GM12878 (cell line): ENCODE data around the gene PLXNA4. TPM values are rescaled to one million over a fixed set of nuclear protein-coding genes. Genes with fewer than 3 reads are reported as not detected.

Source experiments
- ATAC-seq: fragments of 200-7000 bp; cut with Tn5 transposase; 3 replicates; pipeline ENCODE4 v1.9.1; 2020; ENCODE audit warnings: mild to moderate bottlenecking, moderate library complexity
- BruUV-seq: library from RNA; stranded (reverse); fragments of 400-500 nt; replicated peaks from 2 replicates; lab custom pipeline; 2021; lab: Mats Ljungman, UMichigan
- CTCF ChIA-PET: fragments of 300-600 bp; sonication (Branson Sonifier 250); formaldehyde crosslinking; extraction: SDS; loops from one replicate; lab custom pipeline; 2021; ENCODE audit warnings: inconsistent platforms; lab: Yijun Ruan, JAX
- POLR2A ChIA-PET: fragments of 350-600 bp; formaldehyde crosslinking; extraction: SDS; loops from one replicate; lab custom pipeline; 2021; ENCODE audit warnings: inconsistent platforms; lab: Charles Lee
- RAD21 ChIA-PET: fragments of 300-600 bp; sonication (Branson Sonifier 250); formaldehyde crosslinking; loops from one replicate; lab custom pipeline; 2023; ENCODE audit warnings: antibody characterized with exemption; ENCODE audit not compliant: unreplicated experiment; lab: Charles Lee
- SMC1A ChIA-PET: fragments of 300-600 bp; sonication (Branson Sonifier 250); formaldehyde crosslinking; loops from one replicate; lab custom pipeline; 2023; ENCODE audit not compliant: unreplicated experiment, uncharacterized antibody; lab: Charles Lee
- DNase-seq: peaks from one replicate; pipeline ENCODE4 v3.0.0-alpha.2; 2011; ENCODE audit warnings: low read depth, low spot score
- FAIRE-seq: peaks from 3 replicates; lab custom pipeline; 2011; peaks lifted over from hg19 to GRCh38; lab: Jason Lieb, UNC
- H2AFZ ChIP-seq: 2 replicates; pipeline ENCODE4 v1.6.0; 2011; ENCODE audit warnings: low read depth, low read length, control low read depth; ENCODE audit not compliant: control insufficient read depth
- H3K27ac ChIP-seq: 2 replicates; pipeline ENCODE4 v1.5.1; 2011; ENCODE audit warnings: control low read depth; ENCODE audit not compliant: control insufficient read depth, insufficient read depth
- H3K27me3 ChIP-seq, 2 experiments: replicated peaks in 1 of 2; 2 replicates each; pipeline versions ENCODE4 v1.6.0 to v1.6.1; 2011; ENCODE audit warnings: low read length in 1 of 2; ENCODE audit not compliant: control insufficient read depth in 2 of 2, insufficient read depth in 2 of 2
- H3K36me3 ChIP-seq, 2 experiments: 2 replicates each; pipeline ENCODE4 v1.5.1; 2011; ENCODE audit warnings: low read length in 1 of 2; ENCODE audit not compliant: control insufficient read depth in 2 of 2, insufficient read depth in 2 of 2
- H3K4me1 ChIP-seq: 2 replicates; pipeline ENCODE4 v1.6.1; 2011; ENCODE audit warnings: mild to moderate bottlenecking, low read length, moderate library complexity, mixed read lengths; ENCODE audit not compliant: control insufficient read depth, insufficient read depth
- H3K4me2 ChIP-seq: 2 replicates; pipeline ENCODE4 v1.6.0; 2011; ENCODE audit warnings: control low read depth; ENCODE audit not compliant: control insufficient read depth, insufficient read depth
- H3K4me3 ChIP-seq: fragments of 200-600 bp; sonication (generic); 2 replicates; pipeline ENCODE4 v1.5.1; 2016
- H3K79me2 ChIP-seq: 2 replicates; pipeline ENCODE4 v1.6.0; 2011; ENCODE audit warnings: low read length; ENCODE audit not compliant: control insufficient read depth, insufficient read depth
- H3K9ac ChIP-seq: 2 replicates; pipeline ENCODE4 v1.8.0; 2011; ENCODE audit warnings: low read length, control low read depth, mixed read lengths; ENCODE audit not compliant: control insufficient read depth, insufficient read depth
- H3K9me3 ChIP-seq: replicated peaks from 3 replicates; pipeline ENCODE4 v1.5.1; 2011; ENCODE audit warnings: mild to moderate bottlenecking, low read length; ENCODE audit not compliant: control insufficient read depth, insufficient read depth
- H4K20me1 ChIP-seq: 2 replicates; pipeline ENCODE4 v1.6.0; 2011; ENCODE audit not compliant: control insufficient read depth, insufficient read depth
- CREM ChIP-seq: IDR thresholded peaks from 2 replicates; pipeline ENCODE4 v1.6.1; 2014; ENCODE audit warnings: antibody characterized with exemption, low read depth
- CUX1 ChIP-seq: IDR thresholded peaks from 2 replicates; pipeline ENCODE4 v1.6.1; 2012; ENCODE audit warnings: improper control_type of control experiment, low read depth, low read length; ENCODE audit not compliant: insufficient replicate concordance
- EED ChIP-seq: sonication (generic); IDR thresholded peaks from 2 replicates; pipeline ENCODE4 v1.6.1; 2016; ENCODE audit warnings: antibody characterized with exemption, low read depth
- ESRRA ChIP-seq: IDR thresholded peaks from 2 replicates; pipeline ENCODE4 v1.6.1; 2012; ENCODE audit warnings: mild to moderate bottlenecking, low read length, improper control_type of control experiment
- FOXK2 ChIP-seq: fragments of 450-650 bp; IDR thresholded peaks from 2 replicates; pipeline ENCODE4 v1.6.1; 2017; ENCODE audit warnings: mild to moderate bottlenecking, moderate library complexity
- SMAD5 ChIP-seq: IDR thresholded peaks from 2 replicates; pipeline ENCODE4 v1.6.1; 2016; ENCODE audit warnings: antibody characterized with exemption, low read depth
- SPI1 ChIP-seq: IDR thresholded peaks from 2 replicates; pipeline ENCODE4 v1.6.1; 2011; ENCODE audit warnings: low read depth, mild to moderate bottlenecking, low read length, moderate library complexity, borderline replicate concordance; ENCODE audit not compliant: insufficient read depth
- ZNF622 ChIP-seq: fragments of 450-650 bp; IDR thresholded peaks from 2 replicates; pipeline ENCODE4 v1.6.1; 2017; ENCODE audit warnings: mild to moderate bottlenecking, inconsistent platforms
- ZSCAN29 ChIP-seq: fragments of 450-650 bp; IDR thresholded peaks from 2 replicates; pipeline ENCODE4 v1.6.1; 2017; ENCODE audit warnings: mild to moderate bottlenecking, moderate library complexity
- WGBS: methylation state at CpG from one replicate; pipeline ENCODE4 v1.1.6; 2016; ENCODE audit warnings: low lambda C conversion rate; ENCODE audit not compliant: insufficient replicate concordance, insufficient coverage; ENCODE audit errors: missing lambda C conversion rate; 5-methylcytosine and 5-hydroxymethylcytosine counted together
- in situ Hi-C: fragments of 300-500 bp; cut with MboI; formaldehyde crosslinking; loops from 9 replicates; pipeline ENCODE4 v1.14.3; 2018; ENCODE audit warnings: mixed read lengths
- intact Hi-C: fragments of 100-400 bp; cut with micrococcal nuclease; formaldehyde crosslinking; loops from one replicate; pipeline ENCODE4 v1.14.2; 2022; ENCODE audit not compliant: unreplicated experiment
- polyA plus RNA-seq, 11 experiments: library from polyadenylated mRNA; depleted of rRNA in 4 of 11; unstranded in 6 of 11; stranded (reverse) in 5 of 11; fragments of >200 nt; fragmentation: Nextera tagmentation in 4 of 11; fragmentation: Illumina TruSeq in 1 of 11; extraction: Ambion mirVana in 4 of 11; extraction: Trizol in 1 of 11; gene quantifications; 1 replicate in 1 of 11; 2 replicates in 10 of 11; pipeline versions ENCODE4 v1.2.1 to v1.2.3, GENCODE V29; 2011 to 2016; ENCODE audit warnings: inconsistent platforms in 2 of 11, missing spikeins in 2 of 11, low read depth in 1 of 11
- total RNA-seq, 4 experiments: library from RNA; depleted of rRNA in 3 of 4; stranded (reverse); fragments of >200 nt in 3 of 4; fragmentation: Illumina TruSeq in 1 of 4; extraction: Trizol in 1 of 4; gene quantifications; 2 replicates each; pipeline versions ENCODE4 v1.2.1 to v1.2.3, GENCODE V29; 2013 to 2021
- TF ChIP-seq, protein P1 (sequence below): fragments of 450-650 bp; IDR thresholded peaks from 2 replicates; pipeline ENCODE4 v1.6.1; 2017; ENCODE audit warnings: mild to moderate bottlenecking
- TF ChIP-seq, protein P2 (sequence below): fragments of 450-650 bp; IDR thresholded peaks from 2 replicates; pipeline ENCODE4 v1.6.1; 2018; ENCODE audit warnings: borderline replicate concordance, mild to moderate bottlenecking; ENCODE audit not compliant: partially characterized antibody

PLXNA4 gene
- total and polyA plus RNA-seq, 10 of the 15 experiments (the other 5 are each of a cell fraction or from before 2014, with no cell fraction given): 0.03 TPM; not detected in 9

DNA sequence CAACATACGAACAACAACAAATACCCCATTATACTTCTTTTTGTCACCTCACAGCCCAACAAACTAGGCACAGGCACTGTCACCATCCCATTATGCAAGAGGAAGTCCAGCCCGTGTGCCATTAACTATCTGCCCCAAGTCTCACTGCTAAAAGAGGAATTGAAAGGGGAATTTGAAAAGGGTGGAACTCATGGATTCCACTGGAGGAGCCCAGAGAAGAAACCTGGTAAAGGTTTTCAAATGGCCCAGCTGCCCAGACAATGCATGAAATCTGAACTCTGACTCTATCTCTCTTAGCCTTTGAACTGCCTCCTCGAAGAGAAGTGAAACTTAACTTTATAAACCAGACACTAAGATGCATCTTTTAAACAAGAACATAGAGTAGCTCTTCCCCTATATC is 130.0 kb downstream of the PLXNA4 start (continued):
- TF ChIP-seq CUX1 (no peak), ZSCAN29 (no peak), CREM (no peak), SMAD5 (no peak), EED (no peak), SPI1 (peak; percentile 34; the same call in 1 of the 2 replicates)
- TF ChIP-seq, all 136 proteins: peak for 1

DNA sequence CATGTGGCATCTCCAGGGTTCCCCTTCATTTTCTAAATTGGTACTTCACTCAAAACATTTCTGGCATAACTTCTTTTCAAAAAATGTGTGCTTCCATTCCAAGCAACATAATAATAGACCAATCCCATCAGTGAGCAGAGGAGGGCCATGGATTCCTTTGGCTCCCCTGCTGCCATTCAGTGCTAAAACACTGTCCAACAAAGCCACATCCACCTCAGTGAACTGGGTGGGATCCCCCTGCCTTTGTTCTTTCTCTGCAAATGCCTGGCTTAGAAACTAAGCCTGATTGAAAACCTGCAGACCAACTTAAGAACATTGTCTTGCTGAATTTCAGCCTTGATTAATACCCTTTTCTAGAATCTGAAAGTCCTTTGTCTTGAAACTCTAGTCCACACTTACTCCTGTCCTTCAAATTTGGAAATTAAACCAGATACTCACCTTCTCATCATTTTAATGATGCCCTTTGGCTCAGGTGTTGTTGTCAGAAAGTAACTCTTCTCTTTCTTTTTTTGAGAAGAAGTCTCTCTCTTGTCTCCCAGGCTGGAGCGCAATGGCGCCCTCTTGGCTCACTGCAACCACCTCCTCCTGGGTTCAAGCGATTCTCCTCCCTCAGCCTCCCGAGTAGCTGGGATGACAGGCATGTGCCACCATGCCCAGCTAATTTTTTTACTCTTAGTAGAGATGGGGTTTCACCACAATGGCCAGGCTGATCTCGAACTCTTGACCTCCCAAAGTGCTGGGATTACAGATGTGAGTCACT is 132.3 kb downstream of the PLXNA4 start:
- ATAC-seq (no peak), FAIRE-seq (no peak), DNase-seq (no peak)
- Histone ChIP-seq H3K9ac (no peak overlapping the region), H3K27me3 (no peaks in the 10 kb centered on the region), H3K9me3 (no peaks in the 10 kb centered on the region), H4K20me1 (no peaks in the 10 kb centered on the region), H3K79me2 (no peaks in the 10 kb centered on the region), H3K4me3 (no peak overlapping the region), H3K4me2 (no peak overlapping the region), H3K4me1 (no peaks in the 10 kb centered on the region), H2AFZ (no peak overlapping the region), H3K36me3 (no peaks in the 10 kb centered on the region), H3K27ac (no peak overlapping the region)
- RAD21 ChIA-PET: no interaction called here
- intact Hi-C loops (no loop called here), in situ Hi-C loops (no loop called here)
- BruUV-seq: no TSS peak
- SMC1A ChIA-PET: no interaction called here
- WGBS: 14% methylated on average over 5 of the region's 5 CpGs
- POLR2A ChIA-PET: no interaction called here
- CTCF ChIA-PET: no interaction called here
- TF ChIP-seq ESRRA: no peak
- TF ChIP-seq, protein P1, sequence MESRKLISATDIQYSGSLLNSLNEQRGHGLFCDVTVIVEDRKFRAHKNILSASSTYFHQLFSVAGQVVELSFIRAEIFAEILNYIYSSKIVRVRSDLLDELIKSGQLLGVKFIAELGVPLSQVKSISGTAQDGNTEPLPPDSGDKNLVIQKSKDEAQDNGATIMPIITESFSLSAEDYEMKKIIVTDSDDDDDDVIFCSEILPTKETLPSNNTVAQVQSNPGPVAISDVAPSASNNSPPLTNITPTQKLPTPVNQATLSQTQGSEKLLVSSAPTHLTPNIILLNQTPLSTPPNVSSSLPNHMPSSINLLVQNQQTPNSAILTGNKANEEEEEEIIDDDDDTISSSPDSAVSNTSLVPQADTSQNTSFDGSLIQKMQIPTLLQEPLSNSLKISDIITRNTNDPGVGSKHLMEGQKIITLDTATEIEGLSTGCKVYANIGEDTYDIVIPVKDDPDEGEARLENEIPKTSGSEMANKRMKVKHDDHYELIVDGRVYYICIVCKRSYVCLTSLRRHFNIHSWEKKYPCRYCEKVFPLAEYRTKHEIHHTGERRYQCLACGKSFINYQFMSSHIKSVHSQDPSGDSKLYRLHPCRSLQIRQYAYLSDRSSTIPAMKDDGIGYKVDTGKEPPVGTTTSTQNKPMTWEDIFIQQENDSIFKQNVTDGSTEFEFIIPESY: no peak
- no peak for TF ChIP-seq FOXK2
- TF ChIP-seq, protein P2, sequence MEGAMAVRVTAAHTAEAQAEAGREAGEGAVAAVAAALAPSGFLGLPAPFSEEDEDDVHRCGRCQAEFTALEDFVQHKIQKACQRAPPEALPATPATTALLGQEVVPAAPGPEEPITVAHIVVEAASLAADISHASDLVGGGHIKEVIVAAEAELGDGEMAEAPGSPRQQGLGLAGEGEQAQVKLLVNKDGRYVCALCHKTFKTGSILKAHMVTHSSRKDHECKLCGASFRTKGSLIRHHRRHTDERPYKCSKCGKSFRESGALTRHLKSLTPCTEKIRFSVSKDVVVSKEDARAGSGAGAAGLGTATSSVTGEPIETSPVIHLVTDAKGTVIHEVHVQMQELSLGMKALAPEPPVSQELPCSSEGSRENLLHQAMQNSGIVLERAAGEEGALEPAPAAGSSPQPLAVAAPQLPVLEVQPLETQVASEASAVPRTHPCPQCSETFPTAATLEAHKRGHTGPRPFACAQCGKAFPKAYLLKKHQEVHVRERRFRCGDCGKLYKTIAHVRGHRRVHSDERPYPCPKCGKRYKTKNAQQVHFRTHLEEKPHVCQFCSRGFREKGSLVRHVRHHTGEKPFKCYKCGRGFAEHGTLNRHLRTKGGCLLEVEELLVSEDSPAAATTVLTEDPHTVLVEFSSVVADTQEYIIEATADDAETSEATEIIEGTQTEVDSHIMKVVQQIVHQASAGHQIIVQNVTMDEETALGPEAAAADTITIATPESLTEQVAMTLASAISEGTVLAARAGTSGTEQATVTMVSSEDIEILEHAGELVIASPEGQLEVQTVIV: no peak
- no peak for TF ChIP-seq ZNF622
